SH-SY5Y (cell line): ENCODE data around the gene GDPD3.

ENCODE experiments used
- GATA2 ChIP-seq: IDR thresholded peaks from 2 replicates; pipeline ENCODE4 v1.6.1; 2011; ENCODE audit warnings: mild to moderate bottlenecking, low read depth, low read length
- GATA3 ChIP-seq: IDR thresholded peaks from 2 replicates; pipeline ENCODE4 v1.6.1; 2011; ENCODE audit warnings: low read depth, mild to moderate bottlenecking, low read length, moderate library complexity

DNA sequence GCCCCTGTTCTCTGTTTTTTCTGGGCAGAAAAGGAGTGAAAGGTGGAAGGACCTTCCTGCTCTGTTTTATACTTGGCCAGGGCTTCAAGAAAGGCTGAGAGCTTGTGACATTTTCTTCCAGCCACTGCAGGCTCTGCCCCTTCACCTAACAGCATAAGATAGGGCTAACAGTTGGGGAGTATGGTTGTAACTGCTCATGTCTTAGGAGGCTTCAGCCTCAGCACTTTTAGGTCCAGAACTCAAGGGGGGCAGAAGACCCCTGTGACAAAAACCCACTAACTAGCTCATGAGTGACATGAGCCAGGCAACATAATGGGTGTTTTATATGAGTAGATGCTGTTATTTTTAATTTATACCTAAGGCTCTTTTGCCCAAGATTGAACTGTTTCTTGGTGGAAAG is 42.8 kb downstream of the GDPD3 start:
- TF ChIP-seq GATA2 (no peak), GATA3 (no peak)
